ENCODE measurements around the gene ZC3H7B.
"Not testable (repeated sequence)": the region's sequence is repeated elsewhere in the genome, so short reads cannot be mapped to it uniquely, and the experiment has no call there.

The ZC3H7B gene

GRCh38 chr22:41288245-41288946 lies 12.9 kb upstream of the ZC3H7B start:
- no peak for DNase-seq

GRCh38 chr22:41289671-41290070 lies 11.7 kb upstream of the ZC3H7B start:
- no peak for DNase-seq

GRCh38 chr22:41290262-41291221 lies 10.8 kb upstream of the ZC3H7B start:
- no peak for DNase-seq

- DNase-seq = not testable (repeated sequence)
These were observed 6.5 kb upstream of the ZC3H7B start for GRCh38 chr22:41294816-41295215.

- no peak for DNase-seq
These were observed 4.3 kb upstream of the ZC3H7B start for GRCh38 chr22:41296826-41297667.

- no peak for DNase-seq
These were observed 664 bp upstream of the ZC3H7B start for GRCh38 chr22:41300661-41301060.

- DNase-seq = no peak
These were observed 869 bp downstream of the ZC3H7B start for GRCh38 chr22:41302021-41302767.

- no peak for DNase-seq
These were observed 1.5 kb downstream of the ZC3H7B start for GRCh38 chr22:41302811-41303210.

- no peak for DNase-seq
These were observed 4.3 kb downstream of the ZC3H7B start for GRCh38 chr22:41305646-41306045.

GRCh38 chr22:41308054-41308453 lies 6.7 kb downstream of the ZC3H7B start:
- no peak for DNase-seq

GRCh38 chr22:41308544-41308947 lies 7.2 kb downstream of the ZC3H7B start:
- no peak for DNase-seq

- no peak for DNase-seq
These were observed 9.0 kb downstream of the ZC3H7B start for GRCh38 chr22:41310336-41310735.

- DNase-seq = no peak
These were observed 10.2 kb downstream of the ZC3H7B start for GRCh38 chr22:41311487-41311886.

- no peak for DNase-seq
These were observed 13.5 kb downstream of the ZC3H7B start for GRCh38 chr22:41314821-41315220.

GRCh38 chr22:41315586-41315985 lies 14.3 kb downstream of the ZC3H7B start:
- no peak for DNase-seq

- no peak for DNase-seq
These were observed 19.3 kb downstream of the ZC3H7B start for GRCh38 chr22:41320416-41321240.

GRCh38 chr22:41324821-41325528 lies 23.6 kb downstream of the ZC3H7B start:
- no peak for DNase-seq

- no peak for DNase-seq
These were observed 25.8 kb downstream of the ZC3H7B start for GRCh38 chr22:41327124-41327523.

GRCh38 chr22:41330169-41330568 lies 28.8 kb downstream of the ZC3H7B start:
- no peak for DNase-seq

- DNase-seq = no peak
These were observed 31.1 kb downstream of the ZC3H7B start for GRCh38 chr22:41332217-41332939.

Data from activated CD4-positive, alpha-beta T cell treated with anti-CD3 and anti-CD28 coated beads, Interleukin-10, Interleukin-2, amounts not matched to agents 100 ng/mL and 50 ng/mL, durations not matched to agents 16 hours and 8 hours (primary cell).